HepG2 (cell line): ENCODE data around the gene ANLN.

Experiments
- NFE2L2 ChIP-seq: fragments of 150-350 bp; IDR thresholded peaks from 2 replicates; pipeline ENCODE4 v1.6.1; 2014; ENCODE audit warnings: low read length
- TF ChIP-seq, protein P1 (sequence below): sonication (generic); formaldehyde crosslinking; IDR thresholded peaks from 2 replicates; pipeline ENCODE4 v1.4.0; 2020; ENCODE audit warnings: missing genetic modification reagents, borderline replicate concordance
- TF ChIP-seq, protein P2 (sequence below): sonication (generic); formaldehyde crosslinking; IDR thresholded peaks from 2 replicates; pipeline ENCODE4 v1.4.0; 2020; ENCODE audit warnings: missing genetic modification reagents, mild to moderate bottlenecking, borderline replicate concordance

DNA sequence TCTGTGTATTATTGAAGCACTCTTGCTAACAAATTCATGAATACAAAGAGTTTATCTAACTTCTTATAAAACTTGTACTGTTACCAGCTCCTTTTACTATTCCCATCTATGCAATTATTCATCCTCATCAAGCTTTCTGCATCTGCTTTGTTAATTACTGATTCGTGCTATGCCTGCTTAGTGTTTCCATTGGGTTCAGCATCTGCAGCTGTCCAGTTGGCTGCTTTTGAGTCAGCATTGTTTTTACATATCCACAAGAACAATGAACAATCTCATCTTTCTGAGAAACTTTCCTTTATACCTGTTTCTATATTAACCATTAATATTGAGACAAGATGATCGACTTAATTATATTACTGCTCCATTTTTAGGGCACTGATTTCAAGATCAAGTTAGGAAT, 19.6 kb upstream of the ANLN start:
- TF ChIP-seq NFE2L2: no peak
- TF ChIP-seq, protein P1, sequence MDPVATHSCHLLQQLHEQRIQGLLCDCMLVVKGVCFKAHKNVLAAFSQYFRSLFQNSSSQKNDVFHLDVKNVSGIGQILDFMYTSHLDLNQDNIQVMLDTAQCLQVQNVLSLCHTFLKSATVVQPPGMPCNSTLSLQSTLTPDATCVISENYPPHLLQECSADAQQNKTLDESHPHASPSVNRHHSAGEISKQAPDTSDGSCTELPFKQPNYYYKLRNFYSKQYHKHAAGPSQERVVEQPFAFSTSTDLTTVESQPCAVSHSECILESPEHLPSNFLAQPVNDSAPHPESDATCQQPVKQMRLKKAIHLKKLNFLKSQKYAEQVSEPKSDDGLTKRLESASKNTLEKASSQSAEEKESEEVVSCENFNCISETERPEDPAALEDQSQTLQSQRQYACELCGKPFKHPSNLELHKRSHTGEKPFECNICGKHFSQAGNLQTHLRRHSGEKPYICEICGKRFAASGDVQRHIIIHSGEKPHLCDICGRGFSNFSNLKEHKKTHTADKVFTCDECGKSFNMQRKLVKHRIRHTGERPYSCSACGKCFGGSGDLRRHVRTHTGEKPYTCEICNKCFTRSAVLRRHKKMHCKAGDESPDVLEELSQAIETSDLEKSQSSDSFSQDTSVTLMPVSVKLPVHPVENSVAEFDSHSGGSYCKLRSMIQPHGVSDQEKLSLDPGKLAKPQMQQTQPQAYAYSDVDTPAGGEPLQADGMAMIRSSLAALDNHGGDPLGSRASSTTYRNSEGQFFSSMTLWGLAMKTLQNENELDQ (CRISPR knock-in tag): no peak
- TF ChIP-seq, protein P2, sequence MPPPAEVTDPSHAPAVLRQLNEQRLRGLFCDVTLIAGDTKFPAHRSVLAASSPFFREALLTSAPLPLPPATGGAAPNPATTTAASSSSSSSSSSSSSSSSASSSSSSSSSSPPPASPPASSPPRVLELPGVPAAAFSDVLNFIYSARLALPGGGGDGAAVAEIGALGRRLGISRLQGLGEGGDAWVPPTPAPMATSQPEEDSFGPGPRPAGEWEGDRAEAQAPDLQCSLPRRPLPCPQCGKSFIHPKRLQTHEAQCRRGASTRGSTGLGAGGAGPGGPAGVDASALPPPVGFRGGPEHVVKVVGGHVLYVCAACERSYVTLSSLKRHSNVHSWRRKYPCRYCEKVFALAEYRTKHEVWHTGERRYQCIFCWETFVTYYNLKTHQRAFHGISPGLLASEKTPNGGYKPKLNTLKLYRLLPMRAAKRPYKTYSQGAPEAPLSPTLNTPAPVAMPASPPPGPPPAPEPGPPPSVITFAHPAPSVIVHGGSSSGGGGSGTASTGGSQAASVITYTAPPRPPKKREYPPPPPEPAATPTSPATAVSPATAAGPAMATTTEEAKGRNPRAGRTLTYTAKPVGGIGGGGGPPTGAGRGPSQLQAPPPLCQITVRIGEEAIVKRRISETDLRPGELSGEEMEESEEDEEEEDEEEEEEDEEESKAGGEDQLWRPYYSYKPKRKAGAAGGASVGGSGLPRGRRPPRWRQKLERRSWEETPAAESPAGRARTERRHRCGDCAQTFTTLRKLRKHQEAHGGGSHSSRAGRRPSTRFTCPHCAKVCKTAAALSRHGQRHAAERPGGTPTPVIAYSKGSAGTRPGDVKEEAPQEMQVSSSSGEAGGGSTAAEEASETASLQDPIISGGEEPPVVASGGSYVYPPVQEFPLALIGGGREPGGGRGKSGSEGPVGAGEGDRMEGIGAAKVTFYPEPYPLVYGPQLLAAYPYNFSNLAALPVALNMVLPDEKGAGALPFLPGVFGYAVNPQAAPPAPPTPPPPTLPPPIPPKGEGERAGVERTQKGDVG (CRISPR knock-in tag): no peak
